Naive thymus-derived CD8-positive, alpha-beta T cell (primary cell): ENCODE measurements around the gene TMEM50A. TPM values are rescaled to one million over a fixed set of nuclear protein-coding genes. Genes with fewer than 3 reads are reported as not detected.
"Not testable (repeated sequence)": the region's sequence is repeated elsewhere in the genome, so short reads cannot be mapped to it uniquely, and the experiment has no call there.

Source experiments
- ATAC-seq, 2 donors: fragments of 150-1000 bp; cut with Tn5 transposase in 1 of 2; sonication (Bioruptor Pico), chemical (Tn5 transposase) in 1 of 2; 1 replicate in 1 of 2; 2 replicates in 1 of 2; pipeline ENCODE4 v1.10.0; 2021; ENCODE audit warnings: mild to moderate bottlenecking in 2 of 2, moderate library complexity in 2 of 2
- POLR2A ChIA-PET: fragments of 350-600 bp; sonication (Branson Sonifier 250); formaldehyde crosslinking; loops from one replicate; lab custom pipeline; 2021; ENCODE audit warnings: antibody characterized with exemption; lab: Charles Lee
- DNase-seq, 10 donors: peaks; one replicate each; pipeline versions ENCODE4 v3.0.0 to v3.0.0-alpha.2; 2020 to 2022
- H3K27ac Mint-ChIP-seq, 10 donors: one replicate each; pipeline ENCODE4 v1.8.0; 2020 to 2022; ENCODE audit warnings: mild to moderate bottlenecking in 10 of 10, mixed read lengths in 10 of 10, moderate library complexity in 4 of 10, inconsistent platforms in 1 of 10
- H3K27me3 Mint-ChIP-seq, 5 donors: one replicate each; pipeline ENCODE4 v1.8.0; 2021 to 2022; ENCODE audit warnings: mixed read lengths in 5 of 5
- H3K36me3 Mint-ChIP-seq, 3 donors: one replicate each; pipeline ENCODE4 v1.8.0; 2020 to 2022; ENCODE audit warnings: mixed read lengths in 3 of 3, mild to moderate bottlenecking in 2 of 3, inconsistent platforms in 1 of 3
- H3K4me1 Mint-ChIP-seq, 4 donors: one replicate each; pipeline ENCODE4 v1.8.0; 2021 to 2022; ENCODE audit warnings: mixed read lengths in 4 of 4
- H3K4me3 Mint-ChIP-seq, 10 donors: one replicate each; pipeline ENCODE4 v1.8.0; 2020 to 2022; ENCODE audit warnings: mild to moderate bottlenecking in 10 of 10, mixed read lengths in 10 of 10, moderate library complexity in 6 of 10, inconsistent platforms in 1 of 10
- H3K9me3 Mint-ChIP-seq, 9 donors: one replicate each; pipeline ENCODE4 v1.8.0; 2020 to 2022; ENCODE audit warnings: mixed read lengths in 9 of 9, mild to moderate bottlenecking in 3 of 9, inconsistent platforms in 1 of 9, moderate library complexity in 1 of 9
- polyA plus RNA-seq, 3 donors: library from polyadenylated mRNA; unstranded; fragments of 300-500 nt; fragmentation: Illumina TruSeq; gene quantifications; one replicate each; pipeline ENCODE4 v1.2.3, GENCODE V29; 2021
- total RNA-seq, 8 experiments: library from RNA in 2 of 8; stranded (reverse) in 2 of 8; gene quantifications; one replicate each; pipeline ENCODE4 v1.2.3 and lab custom pipeline; 2021 to 2026

TMEM50A gene
- total and polyA plus RNA-seq, 5 experiments from 2014 or later, result 89.0 to 201 (median 130) TPM

GRCh38 chr1:25405731-25406305, 67.7 kb downstream of the TMEM50A start:
- H3K27ac Mint-ChIP-seq, H3K36me3 Mint-ChIP-seq, H3K27me3 Mint-ChIP-seq, H3K4me3 Mint-ChIP-seq, H3K4me1 Mint-ChIP-seq, H3K9me3 Mint-ChIP-seq, ATAC-seq, DNase-seq, POLR2A ChIA-PET: not testable (repeated sequence)

GRCh38 chr1:25409641-25410427, 71.7 kb downstream of the TMEM50A start:
- H3K9me3 Mint-ChIP-seq, H3K4me1 Mint-ChIP-seq, H3K4me3 Mint-ChIP-seq, H3K27me3 Mint-ChIP-seq, POLR2A ChIA-PET, ATAC-seq, DNase-seq, H3K36me3 Mint-ChIP-seq: not testable (repeated sequence)
- peak overlapping the region in 1 of 10 donors; percentile 32 for H3K27ac Mint-ChIP-seq

Other genes starting within 250 kb of the TMEM50A start
- 10 to 100 TPM; 78.7 to 87.6 TPM for gene SYF2, start 105.8 kb upstream of the TMEM50A start, total RNA-seq
- gene SYF2, start 105.8 kb upstream of the TMEM50A start, polyA plus RNA-seq, result 10 to 100 TPM; 69.1 to 78.6 (median 75.2) TPM
- gene RSRP1, start 90.9 kb upstream of the TMEM50A start, total RNA-seq, result 100 to 1,000 TPM; 401 TPM
- gene RSRP1, start 90.9 kb upstream of the TMEM50A start, polyA plus RNA-seq, result 10 to 100 TPM; 29.8 to 40.5 (median 33.2) TPM
- not detected for gene RHD, start 65.8 kb upstream of the TMEM50A start, total RNA-seq
- gene RHD, start 65.8 kb upstream of the TMEM50A start, polyA plus RNA-seq, result under 1 TPM in 2 of 3 donors, not detected in 1; 0.11 to 0.12 TPM
- under 1 TPM; 0.44 to 0.60 TPM for gene RHCE, start 82.5 kb downstream of the TMEM50A start, total RNA-seq
- 1 to 10 TPM in 1 of 3 donors, under 1 TPM in 2; 0.30 to 1.1 (median 0.81) TPM for gene RHCE, start 82.5 kb downstream of the TMEM50A start, polyA plus RNA-seq
- 10 to 100 TPM; 26.9 to 28.0 TPM for gene MACO1, start 92.6 kb downstream of the TMEM50A start, total RNA-seq
- 1 to 10 TPM; 7.6 to 8.8 (median 7.6) TPM for gene MACO1, start 92.6 kb downstream of the TMEM50A start, polyA plus RNA-seq
- gene LDLRAP1, start 205.3 kb downstream of the TMEM50A start, total RNA-seq, result 100 to 1,000 TPM; 361 to 364 TPM
- gene LDLRAP1, start 205.3 kb downstream of the TMEM50A start, polyA plus RNA-seq, result 100 to 1,000 TPM; 387 to 877 (median 421) TPM